Measurements from ENCODE around the gene CCDC138. TPM values are rescaled to one million over a fixed set of nuclear protein-coding genes. Genes with fewer than 3 reads are reported as not detected.

Gene CCDC138
- total and polyA plus RNA-seq, 2 of the 13 experiments (the other 11 are each of a cell fraction or from before 2014, with no cell fraction given), result 5.6 to 32.5 TPM

DNA sequence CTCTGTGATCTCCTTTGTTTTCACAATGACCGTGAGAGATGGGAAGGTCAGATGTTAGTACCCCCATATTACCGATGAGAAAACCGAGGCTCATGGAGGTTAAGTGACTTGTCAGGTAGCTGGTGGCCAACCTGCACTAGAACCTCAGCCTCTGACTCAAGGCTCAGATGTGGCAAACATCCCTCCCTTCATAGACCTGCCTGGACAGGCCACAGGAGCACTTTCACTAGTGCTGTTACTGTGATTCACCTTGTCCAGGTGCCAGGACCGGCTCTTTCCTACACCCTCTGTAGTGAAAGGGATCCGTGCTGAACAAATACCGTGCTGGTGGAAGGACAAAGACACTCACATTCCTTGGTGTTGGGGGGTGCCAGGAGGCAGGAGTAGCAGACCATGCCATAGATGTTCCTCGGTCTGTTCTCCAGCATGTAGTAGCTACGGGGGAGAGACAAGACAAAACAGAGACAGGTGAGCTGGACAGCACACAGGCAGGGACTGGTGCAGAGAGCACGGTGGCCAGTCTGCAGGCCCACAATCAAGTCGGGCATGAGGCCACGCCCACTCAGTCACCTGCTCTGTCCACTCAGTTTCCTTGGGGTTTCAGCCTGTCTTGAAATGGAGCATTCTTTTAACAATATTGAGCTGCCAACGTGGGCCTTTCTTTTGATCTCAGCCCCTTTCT is 136.6 kb downstream of the CCDC138 start:
- CTCF ChIA-PET (ENCODE audit: low intra/inter-chr PET ratio, low total read pairs), result no interaction called here
- no peaks in the 10 kb centered on the region for H4K20me1 ChIP-seq (ENCODE audit: insufficient read depth, low read length)
- H3K36me3 ChIP-seq (replicated peaks in 1 of 2; ENCODE audit: control insufficient read depth in 1 of 2, insufficient read depth in 2 of 2, low read length in 2 of 2), result no peaks in the 10 kb centered on the region
- H2AFZ ChIP-seq (ENCODE audit: low read length), result no peak overlapping the region
- POLR2A ChIA-PET, result no interaction called here
- no peaks in the 10 kb centered on the region for H3K9me3 ChIP-seq (ENCODE audit: low read length)
- H3K9ac ChIP-seq (ENCODE audit: insufficient read depth, low read depth, low read length), result no peak overlapping the region
- peak; percentile 18; the same call in 2 of the 3 replicates for ATAC-seq
- no peak overlapping the region for H3K4me3 ChIP-seq (replicated peaks in 1 of 3; ENCODE audit: insufficient read depth in 1 of 3, low read depth in 2 of 3, low read length in 3 of 3)
- no peak overlapping the region for H3K27ac ChIP-seq (ENCODE audit: extremely low read length, insufficient read depth, low read length)
- no peaks in the 10 kb centered on the region for H3K79me2 ChIP-seq (ENCODE audit: insufficient read depth, low read length)
- 0 out of 2 replicates have a peak overlapping the region, but pooled peaks have one; percentile 28 for H3K4me2 ChIP-seq (ENCODE audit: low read depth, low read length)
- H3K27me3 ChIP-seq (ENCODE audit: control insufficient read depth in 1 of 2, insufficient read depth in 2 of 2, low read length in 2 of 2), result peaks cover 7 to 69% of the 10 kb centered on the region in 2 experiments; a peak in 4 of 5 replicates
- BruUV-seq (replicated peaks), result no TSS peak
- H3K4me1 ChIP-seq (ENCODE audit: insufficient read depth, low read length), result 0 out of 2 replicates have a peak, but pooled peaks cover 6% of the 10 kb centered on the region
- in situ Hi-C loops (cut with HindIII; ENCODE audit: extremely low pct_ligation_motif_present, low pct_unique_long_range_greater_than_20kb) (no loop called here), intact Hi-C loops (cut with micrococcal nuclease; ENCODE audit: unreplicated experiment) (no loop called here)
- no peak for FAIRE-seq
- WGBS (ENCODE audit: low lambda C conversion rate), result 15% methylated on average over 10 of the region's 12 CpGs
- no peak for DNase-seq (ENCODE audit: low spot score)
- TF ChIP-seq, protein P1, sequence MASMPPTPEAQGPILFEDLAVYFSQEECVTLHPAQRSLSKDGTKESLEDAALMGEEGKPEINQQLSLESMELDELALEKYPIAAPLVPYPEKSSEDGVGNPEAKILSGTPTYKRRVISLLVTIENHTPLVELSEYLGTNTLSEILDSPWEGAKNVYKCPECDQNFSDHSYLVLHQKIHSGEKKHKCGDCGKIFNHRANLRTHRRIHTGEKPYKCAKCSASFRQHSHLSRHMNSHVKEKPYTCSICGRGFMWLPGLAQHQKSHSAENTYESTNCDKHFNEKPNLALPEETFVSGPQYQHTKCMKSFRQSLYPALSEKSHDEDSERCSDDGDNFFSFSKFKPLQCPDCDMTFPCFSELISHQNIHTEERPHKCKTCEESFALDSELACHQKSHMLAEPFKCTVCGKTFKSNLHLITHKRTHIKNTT (CRISPR knock-in tag; IDR thresholded peaks at IDR 0.05), result no peak
- TF ChIP-seq ELF4 (CRISPR knock-in tag; IDR thresholded peaks at IDR 0.05; ENCODE audit: borderline replicate concordance) (no peak), ZNF230 (CRISPR knock-in tag; IDR thresholded peaks at IDR 0.05) (no peak)
- TF ChIP-seq, protein P2, sequence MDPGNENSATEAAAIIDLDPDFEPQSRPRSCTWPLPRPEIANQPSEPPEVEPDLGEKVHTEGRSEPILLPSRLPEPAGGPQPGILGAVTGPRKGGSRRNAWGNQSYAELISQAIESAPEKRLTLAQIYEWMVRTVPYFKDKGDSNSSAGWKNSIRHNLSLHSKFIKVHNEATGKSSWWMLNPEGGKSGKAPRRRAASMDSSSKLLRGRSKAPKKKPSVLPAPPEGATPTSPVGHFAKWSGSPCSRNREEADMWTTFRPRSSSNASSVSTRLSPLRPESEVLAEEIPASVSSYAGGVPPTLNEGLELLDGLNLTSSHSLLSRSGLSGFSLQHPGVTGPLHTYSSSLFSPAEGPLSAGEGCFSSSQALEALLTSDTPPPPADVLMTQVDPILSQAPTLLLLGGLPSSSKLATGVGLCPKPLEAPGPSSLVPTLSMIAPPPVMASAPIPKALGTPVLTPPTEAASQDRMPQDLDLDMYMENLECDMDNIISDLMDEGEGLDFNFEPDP (CRISPR knock-in tag; conservative IDR thresholded peaks at IDR 0.05), result 0 out of 2 replicates have a peak, but pooled peaks have one; percentile 24

Data from HepG2 (cell line).